HG03558 (cell line): ENCODE data around the gene PDE4D.

ENCODE experiments used
- ATAC-seq: cut with Tn5 transposase; IDR thresholded peaks from one replicate; pipeline ENCODE4 v1.9.1; 2021; ENCODE audit warnings: moderate number of reproducible peaks; ENCODE audit not compliant: unreplicated experiment; ENCODE audit errors: extremely low read depth

The PDE4D gene

GRCh38 chr5:59093329-59093728 lies 800.2 kb downstream of the PDE4D start:
- no peak for ATAC-seq

- no peak for ATAC-seq
Measured at GRCh38 chr5:59092758-59093157, 800.8 kb downstream of the PDE4D start.

- ATAC-seq: no peak
Measured at GRCh38 chr5:59091965-59092364, 801.6 kb downstream of the PDE4D start.

- no peak for ATAC-seq
Measured at GRCh38 chr5:59090323-59090722, 803.2 kb downstream of the PDE4D start.

- no peak for ATAC-seq
Measured at GRCh38 chr5:59089767-59090166, 803.8 kb downstream of the PDE4D start.

GRCh38 chr5:59088546-59088945 lies 805.0 kb downstream of the PDE4D start:
- no peak for ATAC-seq

- no peak for ATAC-seq
Measured at GRCh38 chr5:59086024-59086423, 807.5 kb downstream of the PDE4D start.

- ATAC-seq: no peak
Measured at GRCh38 chr5:59081693-59082092, 811.8 kb downstream of the PDE4D start.

- ATAC-seq: no peak
Measured at GRCh38 chr5:59079622-59080620, 813.6 kb downstream of the PDE4D start.

- no peak for ATAC-seq
Measured at GRCh38 chr5:59071755-59072549, 821.6 kb downstream of the PDE4D start.

- ATAC-seq: no peak
Measured at GRCh38 chr5:59069438-59070079, 824.0 kb downstream of the PDE4D start.

GRCh38 chr5:59067956-59068656 lies 825.4 kb downstream of the PDE4D start:
- no peak for ATAC-seq

- no peak for ATAC-seq
Measured at GRCh38 chr5:59066367-59067163, 827.0 kb downstream of the PDE4D start.

- no peak for ATAC-seq
Measured at GRCh38 chr5:59065554-59065953, 828.0 kb downstream of the PDE4D start.

- ATAC-seq: no peak
Measured at GRCh38 chr5:59064293-59064692, 829.2 kb downstream of the PDE4D start.

GRCh38 chr5:59062986-59063683 lies 830.4 kb downstream of the PDE4D start:
- no peak for ATAC-seq

GRCh38 chr5:59061377-59061776 lies 832.1 kb downstream of the PDE4D start:
- ATAC-seq: no peak

- no peak for ATAC-seq
Measured at GRCh38 chr5:59058969-59059687, 834.4 kb downstream of the PDE4D start.
